GM23338 (cell line): ENCODE results near the gene COL2A1. TPM values are rescaled to one million over a fixed set of nuclear protein-coding genes. Genes with fewer than 3 reads are reported as not detected.

ENCODE experiments used
- ATAC-seq: fragments of 200-7000 bp; cut with Tn5 transposase; 3 replicates; pipeline ENCODE4 v1.9.1; 2020
- DNase-seq: peaks from one replicate; pipeline ENCODE4 v3.0.0-alpha.2; 2015; ENCODE audit warnings: low spot score
- H2AFZ ChIP-seq: fragments of 200-600 bp; sonication (generic); 2 replicates; pipeline ENCODE4 v1.8.0; 2016; ENCODE audit warnings: antibody characterized with exemption, mild to moderate bottlenecking, moderate library complexity
- H3F3A ChIP-seq: fragments of 200-600 bp; sonication (generic); replicated peaks from 2 replicates; pipeline ENCODE4 v1.8.0; 2017; ENCODE audit warnings: antibody characterized with exemption, mixed run types, low read depth
- H3K27ac ChIP-seq: fragments of 200-600 bp; sonication (generic); 2 replicates; pipeline ENCODE4 v1.6.1; 2016; ENCODE audit warnings: low read depth
- H3K27me3 ChIP-seq: fragments of 200-600 bp; sonication (generic); 2 replicates; pipeline ENCODE4 v1.8.0; 2016; ENCODE audit warnings: mild to moderate bottlenecking, mixed run types, moderate library complexity; ENCODE audit not compliant: insufficient read depth
- H3K36me3 ChIP-seq: fragments of 200-600 bp; sonication (generic); 2 replicates; pipeline ENCODE4 v1.8.0; 2016; ENCODE audit warnings: mild to moderate bottlenecking; ENCODE audit not compliant: insufficient read depth
- H3K4me1 ChIP-seq: fragments of 200-600 bp; sonication (generic); 2 replicates; pipeline ENCODE4 v1.8.0; 2016; ENCODE audit warnings: mild to moderate bottlenecking, moderate library complexity; ENCODE audit not compliant: insufficient read depth
- H3K4me2 ChIP-seq: fragments of 200-600 bp; sonication (generic); 2 replicates; pipeline ENCODE4 v1.7.1; 2017; ENCODE audit warnings: mixed run types
- H3K4me3 ChIP-seq: fragments of 200-600 bp; sonication (generic); 2 replicates; pipeline ENCODE4 v1.6.1; 2016; ENCODE audit warnings: mixed run types
- H3K79me2 ChIP-seq: fragments of 200-600 bp; sonication (generic); replicated peaks from 2 replicates; pipeline ENCODE4 v1.8.0; 2017; ENCODE audit warnings: mild to moderate bottlenecking; ENCODE audit not compliant: insufficient read depth
- H3K9me2 ChIP-seq: fragments of 200-600 bp; sonication (generic); 2 replicates; pipeline ENCODE4 v1.8.0; 2017; ENCODE audit not compliant: insufficient read depth
- H4K20me1 ChIP-seq: fragments of 200-600 bp; sonication (generic); replicated peaks from 2 replicates; pipeline ENCODE4 v1.8.0; 2017; ENCODE audit warnings: mild to moderate bottlenecking; ENCODE audit not compliant: insufficient read depth
- H3K27ac Mint-ChIP-seq: 2 replicates; pipeline ENCODE4 v1.8.0; 2020; ENCODE audit warnings: inconsistent platforms, mild to moderate bottlenecking, moderate library complexity, mixed read lengths
- H3K27me3 Mint-ChIP-seq: 3 replicates; pipeline ENCODE4 v1.8.0; 2022; ENCODE audit warnings: low read depth, mild to moderate bottlenecking, moderate library complexity, mixed read lengths, inconsistent platforms; ENCODE audit not compliant: insufficient read depth, poor library complexity
- H3K36me3 Mint-ChIP-seq: 3 replicates; pipeline ENCODE4 v1.8.0; 2021; ENCODE audit warnings: low read depth, mild to moderate bottlenecking, inconsistent platforms, moderate library complexity, mixed read lengths
- H3K4me1 Mint-ChIP-seq: 3 replicates; pipeline ENCODE4 v1.8.0; 2020; ENCODE audit warnings: mild to moderate bottlenecking, inconsistent platforms, mixed read lengths
- H3K4me3 Mint-ChIP-seq: 3 replicates; pipeline ENCODE4 v1.8.0; 2021; ENCODE audit warnings: moderate library complexity, mild to moderate bottlenecking, inconsistent platforms, mixed read lengths
- H3K9me3 Mint-ChIP-seq: 3 replicates; pipeline ENCODE4 v1.8.0; 2020; ENCODE audit warnings: moderate library complexity, mild to moderate bottlenecking, inconsistent platforms, mixed read lengths
- EZH2 ChIP-seq: fragments of 200-600 bp; sonication (generic); IDR thresholded peaks from one replicate; pipeline ENCODE4 v1.8.0; 2017; ENCODE audit warnings: antibody characterized with exemption, mild to moderate bottlenecking, low read depth; ENCODE audit not compliant: unreplicated experiment
- POLR2AphosphoS5 ChIP-seq: IDR thresholded peaks from 2 replicates; pipeline ENCODE4 v1.6.1; 2016; ENCODE audit warnings: antibody characterized with exemption, low read depth
- ZNF114 ChIP-seq: fragments of 250-450 bp; sonication (Bioruptor Pico); IDR thresholded peaks from 2 replicates; pipeline ENCODE4 v1.5.0; 2020; ENCODE audit warnings: mild to moderate bottlenecking, moderate library complexity
- ZNF331 ChIP-seq: fragments of 250-450 bp; sonication (Bioruptor Pico); IDR thresholded peaks from 2 replicates; pipeline ENCODE4 v1.5.0; 2020; ENCODE audit warnings: low read depth, mild to moderate bottlenecking, moderate library complexity
- polyA plus RNA-seq: library from polyadenylated mRNA; unstranded; fragments of >200 nt; fragmentation: Nextera tagmentation; extraction: Ambion mirVana; gene quantifications from 2 replicates; pipeline ENCODE4 v1.2.1, GENCODE V29; 2016
- total RNA-seq: library from RNA; depleted of rRNA; stranded (reverse); fragments of >200 nt; shearing (Covaris generic); gene quantifications from 2 replicates; pipeline ENCODE4 v1.2.3, GENCODE V29; 2014
- TF ChIP-seq, protein P1 (sequence below): IDR thresholded peaks from 2 replicates; pipeline ENCODE4 v1.6.1; 2016; ENCODE audit warnings: antibody characterized with exemption
- TF ChIP-seq, protein P2 (sequence below): IDR thresholded peaks from one replicate; pipeline ENCODE4 v1.6.1; 2018; ENCODE audit warnings: antibody characterized with exemption; ENCODE audit not compliant: unreplicated experiment
- TF ChIP-seq, protein P3 (sequence below): fragments of 250-450 bp; sonication (Bioruptor Pico); IDR thresholded peaks from 2 replicates; pipeline ENCODE4 v1.5.0; 2020; ENCODE audit warnings: mild to moderate bottlenecking, moderate library complexity

COL2A1 gene
- total and polyA plus RNA-seq, 2 experiments from 2014 or later = 7.0 to 24.6 TPM

DNA sequence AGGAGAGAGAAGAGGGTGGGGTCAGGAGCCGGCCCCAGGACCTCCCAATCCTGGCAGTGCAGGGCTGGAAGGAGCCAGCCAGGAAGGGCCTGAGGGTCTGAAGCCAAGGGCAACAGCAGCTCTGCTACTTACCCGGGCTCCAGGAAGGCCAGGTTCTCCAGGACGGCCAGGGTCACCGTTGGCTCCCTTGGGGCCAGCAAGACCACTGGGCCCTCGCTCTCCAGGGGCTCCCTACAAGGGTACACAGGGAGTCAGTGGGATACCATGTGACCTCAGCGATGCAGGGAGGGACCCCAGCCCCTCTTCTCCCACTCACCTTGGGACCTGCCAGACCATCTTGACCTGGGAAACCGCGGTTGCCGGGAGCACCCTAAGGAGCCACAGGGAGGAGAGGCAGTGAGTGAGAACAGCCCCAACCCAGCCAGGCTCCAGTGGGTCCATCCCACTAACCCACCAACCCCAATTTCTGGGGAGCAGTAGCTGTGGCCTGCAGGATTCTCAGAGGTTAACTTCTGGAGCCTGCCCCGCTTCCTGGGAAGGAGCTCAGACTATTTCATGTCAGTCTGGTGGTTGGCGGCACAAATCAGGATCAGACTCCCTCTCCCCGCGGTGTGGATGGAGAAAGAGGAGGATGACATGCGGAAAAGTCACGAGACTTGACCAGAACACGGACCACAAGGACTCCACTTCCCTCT, 18.5 kb downstream of the COL2A1 start:
- Histone ChIP-seq H3F3A (no peaks in the 10 kb centered on the region), H3K79me2 (no peaks in the 10 kb centered on the region), H2AFZ (no peak overlapping the region), H3K4me3 (no peak overlapping the region), H3K36me3 (no peaks in the 10 kb centered on the region), H3K27me3 (no peaks in the 10 kb centered on the region), H3K4me1 (peaks cover 4% of the 10 kb centered on the region; the same call in 1 of the 2 replicates), H3K4me2 (no peak overlapping the region), H3K9me2 (no peaks in the 10 kb centered on the region), H4K20me1 (no peaks in the 10 kb centered on the region; the same call in 1 of the 2 replicates), H3K27ac (no peak overlapping the region)
- no peaks in the 10 kb centered on the region for H3K9me3 Mint-ChIP-seq
- no peak for ATAC-seq
- H3K27ac Mint-ChIP-seq = no peak overlapping the region
- peaks cover 35% of the 10 kb centered on the region for H3K27me3 Mint-ChIP-seq
- TF ChIP-seq, protein P1, sequence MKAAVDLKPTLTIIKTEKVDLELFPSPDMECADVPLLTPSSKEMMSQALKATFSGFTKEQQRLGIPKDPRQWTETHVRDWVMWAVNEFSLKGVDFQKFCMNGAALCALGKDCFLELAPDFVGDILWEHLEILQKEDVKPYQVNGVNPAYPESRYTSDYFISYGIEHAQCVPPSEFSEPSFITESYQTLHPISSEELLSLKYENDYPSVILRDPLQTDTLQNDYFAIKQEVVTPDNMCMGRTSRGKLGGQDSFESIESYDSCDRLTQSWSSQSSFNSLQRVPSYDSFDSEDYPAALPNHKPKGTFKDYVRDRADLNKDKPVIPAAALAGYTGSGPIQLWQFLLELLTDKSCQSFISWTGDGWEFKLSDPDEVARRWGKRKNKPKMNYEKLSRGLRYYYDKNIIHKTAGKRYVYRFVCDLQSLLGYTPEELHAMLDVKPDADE = no peak
- no peak for TF ChIP-seq POLR2AphosphoS5
- TF ChIP-seq EZH2 = no peak
- TF ChIP-seq, protein P2, sequence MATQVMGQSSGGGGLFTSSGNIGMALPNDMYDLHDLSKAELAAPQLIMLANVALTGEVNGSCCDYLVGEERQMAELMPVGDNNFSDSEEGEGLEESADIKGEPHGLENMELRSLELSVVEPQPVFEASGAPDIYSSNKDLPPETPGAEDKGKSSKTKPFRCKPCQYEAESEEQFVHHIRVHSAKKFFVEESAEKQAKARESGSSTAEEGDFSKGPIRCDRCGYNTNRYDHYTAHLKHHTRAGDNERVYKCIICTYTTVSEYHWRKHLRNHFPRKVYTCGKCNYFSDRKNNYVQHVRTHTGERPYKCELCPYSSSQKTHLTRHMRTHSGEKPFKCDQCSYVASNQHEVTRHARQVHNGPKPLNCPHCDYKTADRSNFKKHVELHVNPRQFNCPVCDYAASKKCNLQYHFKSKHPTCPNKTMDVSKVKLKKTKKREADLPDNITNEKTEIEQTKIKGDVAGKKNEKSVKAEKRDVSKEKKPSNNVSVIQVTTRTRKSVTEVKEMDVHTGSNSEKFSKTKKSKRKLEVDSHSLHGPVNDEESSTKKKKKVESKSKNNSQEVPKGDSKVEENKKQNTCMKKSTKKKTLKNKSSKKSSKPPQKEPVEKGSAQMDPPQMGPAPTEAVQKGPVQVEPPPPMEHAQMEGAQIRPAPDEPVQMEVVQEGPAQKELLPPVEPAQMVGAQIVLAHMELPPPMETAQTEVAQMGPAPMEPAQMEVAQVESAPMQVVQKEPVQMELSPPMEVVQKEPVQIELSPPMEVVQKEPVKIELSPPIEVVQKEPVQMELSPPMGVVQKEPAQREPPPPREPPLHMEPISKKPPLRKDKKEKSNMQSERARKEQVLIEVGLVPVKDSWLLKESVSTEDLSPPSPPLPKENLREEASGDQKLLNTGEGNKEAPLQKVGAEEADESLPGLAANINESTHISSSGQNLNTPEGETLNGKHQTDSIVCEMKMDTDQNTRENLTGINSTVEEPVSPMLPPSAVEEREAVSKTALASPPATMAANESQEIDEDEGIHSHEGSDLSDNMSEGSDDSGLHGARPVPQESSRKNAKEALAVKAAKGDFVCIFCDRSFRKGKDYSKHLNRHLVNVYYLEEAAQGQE = no peak
- TF ChIP-seq, protein P3, sequence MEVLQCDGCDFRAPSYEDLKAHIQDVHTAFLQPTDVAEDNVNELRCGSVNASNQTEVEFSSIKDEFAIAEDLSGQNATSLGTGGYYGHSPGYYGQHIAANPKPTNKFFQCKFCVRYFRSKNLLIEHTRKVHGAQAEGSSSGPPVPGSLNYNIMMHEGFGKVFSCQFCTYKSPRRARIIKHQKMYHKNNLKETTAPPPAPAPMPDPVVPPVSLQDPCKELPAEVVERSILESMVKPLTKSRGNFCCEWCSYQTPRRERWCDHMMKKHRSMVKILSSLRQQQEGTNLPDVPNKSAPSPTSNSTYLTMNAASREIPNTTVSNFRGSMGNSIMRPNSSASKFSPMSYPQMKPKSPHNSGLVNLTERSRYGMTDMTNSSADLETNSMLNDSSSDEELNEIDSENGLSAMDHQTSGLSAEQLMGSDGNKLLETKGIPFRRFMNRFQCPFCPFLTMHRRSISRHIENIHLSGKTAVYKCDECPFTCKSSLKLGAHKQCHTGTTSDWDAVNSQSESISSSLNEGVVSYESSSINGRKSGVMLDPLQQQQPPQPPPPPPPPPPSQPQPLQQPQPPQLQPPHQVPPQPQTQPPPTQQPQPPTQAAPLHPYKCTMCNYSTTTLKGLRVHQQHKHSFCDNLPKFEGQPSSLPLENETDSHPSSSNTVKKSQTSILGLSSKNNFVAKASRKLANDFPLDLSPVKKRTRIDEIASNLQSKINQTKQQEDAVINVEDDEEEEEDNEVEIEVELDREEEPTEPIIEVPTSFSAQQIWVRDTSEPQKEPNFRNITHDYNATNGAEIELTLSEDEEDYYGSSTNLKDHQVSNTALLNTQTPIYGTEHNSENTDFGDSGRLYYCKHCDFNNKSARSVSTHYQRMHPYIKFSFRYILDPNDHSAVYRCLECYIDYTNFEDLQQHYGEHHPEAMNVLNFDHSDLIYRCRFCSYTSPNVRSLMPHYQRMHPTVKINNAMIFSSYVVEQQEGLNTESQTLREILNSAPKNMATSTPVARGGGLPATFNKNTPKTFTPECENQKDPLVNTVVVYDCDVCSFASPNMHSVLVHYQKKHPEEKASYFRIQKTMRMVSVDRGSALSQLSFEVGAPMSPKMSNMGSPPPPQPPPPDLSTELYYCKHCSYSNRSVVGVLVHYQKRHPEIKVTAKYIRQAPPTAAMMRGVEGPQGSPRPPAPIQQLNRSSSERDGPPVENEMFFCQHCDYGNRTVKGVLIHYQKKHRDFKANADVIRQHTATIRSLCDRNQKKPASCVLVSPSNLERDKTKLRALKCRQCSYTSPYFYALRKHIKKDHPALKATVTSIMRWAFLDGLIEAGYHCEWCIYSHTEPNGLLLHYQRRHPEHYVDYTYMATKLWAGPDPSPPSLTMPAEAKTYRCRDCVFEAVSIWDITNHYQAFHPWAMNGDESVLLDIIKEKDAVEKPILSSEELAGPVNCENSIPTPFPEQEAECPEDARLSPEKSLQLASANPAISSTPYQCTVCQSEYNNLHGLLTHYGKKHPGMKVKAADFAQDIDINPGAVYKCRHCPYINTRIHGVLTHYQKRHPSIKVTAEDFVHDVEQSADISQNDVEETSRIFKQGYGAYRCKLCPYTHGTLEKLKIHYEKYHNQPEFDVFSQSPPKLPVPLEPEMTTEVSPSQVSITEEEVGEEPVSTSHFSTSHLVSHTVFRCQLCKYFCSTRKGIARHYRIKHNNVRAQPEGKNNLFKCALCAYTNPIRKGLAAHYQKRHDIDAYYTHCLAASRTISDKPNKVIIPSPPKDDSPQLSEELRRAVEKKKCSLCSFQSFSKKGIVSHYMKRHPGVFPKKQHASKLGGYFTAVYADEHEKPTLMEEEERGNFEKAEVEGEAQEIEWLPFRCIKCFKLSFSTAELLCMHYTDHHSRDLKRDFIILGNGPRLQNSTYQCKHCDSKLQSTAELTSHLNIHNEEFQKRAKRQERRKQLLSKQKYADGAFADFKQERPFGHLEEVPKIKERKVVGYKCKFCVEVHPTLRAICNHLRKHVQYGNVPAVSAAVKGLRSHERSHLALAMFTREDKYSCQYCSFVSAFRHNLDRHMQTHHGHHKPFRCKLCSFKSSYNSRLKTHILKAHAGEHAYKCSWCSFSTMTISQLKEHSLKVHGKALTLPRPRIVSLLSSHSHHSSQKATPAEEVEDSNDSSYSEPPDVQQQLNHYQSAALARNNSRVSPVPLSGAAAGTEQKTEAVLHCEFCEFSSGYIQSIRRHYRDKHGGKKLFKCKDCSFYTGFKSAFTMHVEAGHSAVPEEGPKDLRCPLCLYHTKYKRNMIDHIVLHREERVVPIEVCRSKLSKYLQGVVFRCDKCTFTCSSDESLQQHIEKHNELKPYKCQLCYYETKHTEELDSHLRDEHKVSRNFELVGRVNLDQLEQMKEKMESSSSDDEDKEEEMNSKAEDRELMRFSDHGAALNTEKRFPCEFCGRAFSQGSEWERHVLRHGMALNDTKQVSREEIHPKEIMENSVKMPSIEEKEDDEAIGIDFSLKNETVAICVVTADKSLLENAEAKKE (CRISPR knock-in tag) = no peak
- TF ChIP-seq ZNF114 (CRISPR knock-in tag) = no peak
- TF ChIP-seq ZNF331 = no peak
- H3K4me1 Mint-ChIP-seq = peaks cover 13% of the 10 kb centered on the region
- H3K4me3 Mint-ChIP-seq = no peak overlapping the region
- no peaks in the 10 kb centered on the region; the same call in 2 of the 3 replicates for H3K36me3 Mint-ChIP-seq
- no peak for DNase-seq
